CD4-positive, alpha-beta T cell treated with Interleukin-4 for 4 hours (primary cell): Measurements from ENCODE around the gene CHRM2.

Experiments
- DNase-seq: peaks from one replicate; pipeline ENCODE4 v3.0.0-alpha.2; 2020

Gene CHRM2

DNA sequence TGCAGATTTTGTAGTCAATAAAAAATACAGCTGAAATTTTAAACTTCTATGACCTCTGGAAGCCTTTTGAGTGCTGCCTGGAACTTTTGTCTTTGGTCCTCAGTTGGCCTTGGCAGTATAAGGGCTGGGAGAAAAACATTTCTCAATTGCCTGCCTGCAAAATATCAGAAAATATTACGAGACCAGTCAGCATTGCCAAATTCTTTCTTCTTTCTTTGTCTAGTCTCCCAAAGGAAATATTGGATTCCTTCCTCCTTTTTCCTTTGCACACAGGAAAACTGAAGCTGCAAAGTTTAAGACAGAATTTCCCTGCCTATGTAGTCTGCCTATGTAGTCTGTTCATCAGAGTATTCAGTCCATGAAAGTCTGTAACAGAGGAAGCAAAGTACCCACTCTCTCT lies 95.9 kb downstream of the CHRM2 start:
- no peak for DNase-seq

DNA sequence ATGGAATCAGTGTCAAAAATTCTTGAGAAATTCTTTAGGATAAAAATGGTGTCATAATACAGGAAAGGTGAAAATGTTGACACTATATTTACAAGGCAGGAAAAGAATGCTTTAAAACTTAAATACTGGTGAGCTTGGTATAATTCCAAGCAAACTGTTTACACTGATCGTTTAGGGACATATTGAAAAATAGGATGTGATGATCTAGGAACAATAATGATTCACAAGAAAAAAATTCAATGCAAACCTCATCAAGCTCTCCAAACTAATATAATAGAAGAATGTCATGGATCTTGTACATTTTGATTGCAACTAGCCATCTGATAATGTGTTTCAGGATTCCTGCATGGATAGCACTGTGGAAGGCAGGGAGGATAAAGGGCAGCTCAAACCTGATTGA lies 98.4 kb downstream of the CHRM2 start:
- DNase-seq: no peak

DNA sequence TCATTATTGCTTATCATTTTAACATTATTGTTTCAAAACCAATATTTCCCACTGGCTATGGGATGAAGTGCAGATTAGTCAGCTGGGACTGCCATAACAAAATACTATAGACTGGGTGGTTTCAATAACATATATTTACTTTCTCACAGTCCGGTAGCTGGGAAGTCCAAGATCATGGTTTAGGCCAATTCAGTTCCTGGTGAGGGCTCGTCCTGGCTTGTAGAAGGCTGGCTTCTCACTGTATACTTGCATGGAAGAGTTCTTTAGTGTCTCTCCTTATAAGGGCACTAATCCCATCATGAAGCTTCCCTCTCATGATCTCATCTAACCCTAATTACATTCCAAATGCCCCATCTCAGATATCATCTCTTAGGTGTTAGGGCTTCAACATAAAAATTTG lies 101.3 kb downstream of the CHRM2 start:
- DNase-seq: no peak

DNA sequence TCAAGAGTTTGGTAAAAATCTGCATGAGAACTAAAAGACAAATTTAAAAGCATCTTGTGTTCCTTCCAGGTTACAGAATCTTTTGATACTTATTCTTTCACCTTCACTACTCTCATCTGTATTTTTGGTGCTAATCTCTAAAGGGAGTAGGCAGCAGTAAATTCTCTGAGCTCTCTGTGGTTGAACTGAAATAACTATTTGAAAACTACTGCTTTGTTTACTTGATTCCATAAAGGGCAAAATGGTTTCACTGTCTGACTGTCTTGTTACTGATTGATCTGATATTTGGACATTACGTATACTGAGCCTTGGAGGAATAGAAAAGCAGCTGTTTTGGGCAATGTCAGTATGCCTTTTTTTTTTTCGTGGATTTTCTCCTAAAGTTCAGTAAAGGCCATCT lies 103.3 kb downstream of the CHRM2 start:
- no peak for DNase-seq

DNA sequence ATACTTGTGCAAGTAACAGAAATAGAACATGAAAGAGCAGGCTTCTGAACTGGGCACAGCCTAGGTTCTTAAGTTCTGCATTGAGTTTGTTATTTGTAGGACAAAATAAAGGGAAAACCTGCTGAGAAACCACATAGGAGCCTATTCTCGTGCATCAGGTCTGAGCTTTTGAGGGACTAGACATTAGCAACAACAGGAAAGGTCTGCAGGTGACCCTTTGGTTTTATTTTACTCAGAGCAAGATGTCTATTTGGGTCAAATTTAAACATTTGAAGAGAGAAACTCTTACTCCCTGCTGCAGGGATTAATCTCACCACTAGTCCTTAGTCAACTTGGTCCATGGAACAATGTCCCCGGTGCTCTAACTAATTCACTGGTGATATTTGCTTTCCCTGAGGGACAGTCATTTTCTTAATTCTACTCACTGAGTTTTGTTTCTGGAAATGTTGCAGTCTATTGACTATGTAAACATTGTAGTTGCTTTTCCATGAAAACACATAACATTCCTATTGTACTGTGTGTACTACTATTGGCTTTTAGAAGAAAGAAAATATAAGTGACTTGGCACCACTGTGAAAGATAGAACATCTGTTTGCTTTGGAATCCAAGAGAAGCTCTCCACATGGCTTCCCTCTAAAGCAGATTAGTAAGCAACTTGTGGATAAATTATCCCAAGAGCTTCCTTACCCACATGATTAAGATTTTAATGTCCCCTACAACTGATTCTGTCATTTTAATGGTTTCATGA lies 108.2 kb downstream of the CHRM2 start:
- no peak for DNase-seq

DNA sequence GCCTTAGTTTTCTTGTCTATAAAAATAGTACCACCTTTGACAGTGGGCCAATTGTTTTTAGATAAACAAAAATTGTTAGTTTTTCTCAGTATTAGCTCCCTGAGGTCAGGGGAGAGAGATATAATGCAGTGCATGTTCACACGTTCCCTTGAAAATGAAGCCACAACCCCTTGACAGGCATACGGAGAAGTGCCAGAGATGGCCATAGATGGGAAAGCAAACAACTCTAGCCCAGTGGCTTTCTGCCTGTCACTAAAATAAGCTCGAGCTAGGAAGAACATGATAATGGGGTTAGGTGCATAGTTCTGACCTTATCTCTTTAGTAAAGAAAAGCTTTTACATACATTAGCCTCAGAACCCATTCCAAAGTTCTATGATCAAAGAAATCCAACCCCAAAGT lies 124.9 kb downstream of the CHRM2 start:
- no peak for DNase-seq

DNA sequence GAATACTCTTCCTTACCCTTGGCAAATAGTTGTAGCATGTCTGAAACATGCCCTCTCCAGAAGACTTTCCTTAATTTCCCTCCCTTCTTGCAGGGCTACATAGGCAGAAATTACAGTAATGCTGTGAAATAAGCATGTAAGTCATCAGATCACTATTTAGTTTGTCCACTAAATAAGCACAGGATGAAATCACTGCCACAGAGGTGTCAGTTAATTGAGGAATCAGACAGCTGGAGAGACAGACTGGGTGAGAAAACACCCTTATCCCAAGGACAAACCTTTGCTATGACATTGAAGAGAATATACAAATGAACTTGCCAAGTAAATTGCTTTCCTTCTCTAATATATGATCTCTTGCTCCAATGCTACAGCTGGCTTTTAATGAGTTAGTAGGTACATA lies 129.3 kb downstream of the CHRM2 start:
- no peak for DNase-seq

DNA sequence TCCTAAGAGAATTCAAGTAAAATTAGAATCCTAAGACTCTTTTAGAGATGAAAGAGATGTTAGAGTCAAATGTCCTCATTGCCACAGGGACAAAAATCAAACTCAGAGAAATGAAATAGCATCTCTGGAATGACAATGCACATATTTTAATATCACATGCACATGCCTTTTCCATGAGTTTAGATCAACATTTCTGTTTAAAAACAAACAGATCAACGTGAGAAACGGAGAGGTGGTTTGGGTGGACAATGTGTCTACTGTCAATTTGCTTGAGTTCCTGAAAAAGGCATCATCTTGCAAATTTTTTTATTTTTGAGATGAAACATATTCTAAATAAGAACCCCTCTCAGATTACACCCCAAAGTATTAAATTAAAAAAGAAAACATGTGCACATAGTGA lies 130.0 kb downstream of the CHRM2 start:
- no peak for DNase-seq

DNA sequence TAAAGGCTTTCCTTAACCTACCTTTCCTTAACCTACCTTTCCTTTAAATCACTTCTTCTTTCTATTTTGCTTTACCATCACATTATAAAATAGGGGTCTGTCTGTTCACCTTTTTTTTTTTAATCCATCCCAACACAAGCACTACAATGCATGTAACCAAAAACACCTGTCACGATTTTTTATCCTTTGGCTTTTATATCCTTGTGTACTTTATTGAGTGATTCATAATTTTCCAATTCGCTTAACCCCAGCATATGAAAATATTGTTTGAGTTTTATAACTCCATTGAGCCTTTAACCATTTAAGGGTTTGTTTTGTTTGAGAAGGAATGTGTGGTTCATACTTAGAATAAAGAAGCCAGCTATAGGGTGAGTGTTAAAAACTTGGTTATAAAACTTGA lies 132.2 kb downstream of the CHRM2 start:
- DNase-seq: no peak

DNA sequence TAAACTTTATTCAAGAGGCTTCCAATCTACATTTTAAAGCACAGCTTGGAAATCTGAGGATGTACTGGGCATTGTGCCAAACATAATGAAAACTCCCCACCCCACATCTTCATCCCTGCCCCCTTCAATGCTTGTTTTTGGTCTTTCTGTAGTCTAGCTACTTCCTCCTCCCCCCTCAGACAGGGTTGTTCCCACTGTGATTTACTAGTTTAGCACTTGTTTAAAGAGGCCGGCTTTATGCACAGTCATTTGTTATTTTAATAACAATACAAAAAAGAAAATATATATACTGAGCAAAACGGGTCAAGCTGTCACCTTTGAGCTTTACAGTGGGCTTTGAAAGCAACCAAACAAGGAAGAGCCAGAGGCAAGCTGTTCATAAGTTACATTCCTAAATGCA lies 132.6 kb downstream of the CHRM2 start:
- no peak for DNase-seq

DNA sequence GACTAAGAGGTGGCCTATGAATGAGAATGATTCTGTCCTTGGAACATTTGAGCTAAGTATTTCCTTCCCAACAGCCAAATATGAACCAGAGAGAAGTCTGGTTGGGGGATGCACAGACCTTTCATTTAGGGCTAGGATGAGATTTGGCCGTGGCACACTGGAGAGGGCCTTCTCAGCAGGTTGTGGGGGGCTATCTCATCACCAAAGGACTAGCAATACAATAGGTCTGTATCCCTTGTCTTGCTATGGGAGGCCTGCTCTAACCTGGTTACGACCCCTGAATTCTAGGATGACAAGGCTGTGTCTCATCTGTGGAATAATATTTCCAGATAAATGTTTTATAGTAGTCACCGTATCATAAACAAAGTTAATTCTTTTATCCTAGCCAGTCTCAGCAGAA lies 133.0 kb downstream of the CHRM2 start:
- no peak for DNase-seq

DNA sequence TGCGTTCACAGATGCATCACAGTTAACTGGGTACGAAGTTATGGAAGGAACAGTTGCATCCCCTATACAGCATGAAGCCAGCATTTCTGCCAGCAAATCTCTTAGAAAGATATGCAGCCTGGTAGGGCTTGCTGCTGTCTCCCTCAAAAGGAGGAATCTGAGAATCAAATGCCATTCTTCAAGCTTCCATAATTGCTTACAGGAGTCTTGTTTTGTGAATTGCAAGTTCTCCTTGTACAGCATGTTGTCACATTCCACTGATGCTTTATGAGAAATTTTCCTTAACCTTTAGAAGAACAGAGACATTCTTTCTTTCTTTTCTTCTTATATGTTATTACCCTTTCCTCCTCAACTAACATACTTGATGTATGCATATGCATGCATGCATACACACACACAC lies 134.6 kb downstream of the CHRM2 start:
- DNase-seq: no peak

DNA sequence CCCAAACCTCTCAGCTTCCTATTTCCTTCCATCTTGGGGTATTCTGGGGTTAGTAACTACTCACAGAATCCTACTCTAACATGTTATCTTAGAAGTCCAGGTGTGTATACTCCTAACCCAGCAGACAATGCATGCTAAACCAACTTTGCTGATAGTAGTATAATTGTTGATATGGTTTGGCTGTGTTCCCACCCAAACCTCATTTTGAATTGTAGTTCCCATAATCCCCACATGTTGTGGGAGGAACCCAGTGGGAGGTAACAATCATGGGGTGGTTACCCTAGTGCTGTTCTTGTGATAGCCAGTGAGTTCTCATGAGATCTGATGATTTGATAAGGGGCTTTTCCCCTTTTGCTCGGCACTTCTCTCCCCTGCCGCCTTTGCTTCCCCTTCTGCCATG lies 135.1 kb downstream of the CHRM2 start:
- no peak for DNase-seq

DNA sequence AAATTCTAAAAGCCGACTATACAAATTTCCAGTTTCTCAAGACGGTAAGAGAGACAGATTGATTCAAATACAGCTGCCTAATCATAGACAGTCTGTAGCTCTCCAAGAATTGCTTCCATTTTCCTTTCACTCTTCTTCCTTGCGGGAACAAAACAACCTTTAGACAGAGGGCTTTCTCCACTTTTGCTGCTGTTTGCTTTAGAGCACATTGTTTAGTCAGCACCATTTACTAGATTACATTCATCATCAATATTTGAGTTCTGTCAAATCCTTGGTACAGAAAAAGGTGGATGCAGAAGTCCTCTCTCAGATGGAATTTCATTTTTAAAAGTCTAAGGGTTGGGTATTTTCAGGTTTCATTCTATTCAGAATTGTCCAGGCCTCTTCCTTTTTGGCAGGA lies 137.4 kb downstream of the CHRM2 start:
- no peak for DNase-seq

DNA sequence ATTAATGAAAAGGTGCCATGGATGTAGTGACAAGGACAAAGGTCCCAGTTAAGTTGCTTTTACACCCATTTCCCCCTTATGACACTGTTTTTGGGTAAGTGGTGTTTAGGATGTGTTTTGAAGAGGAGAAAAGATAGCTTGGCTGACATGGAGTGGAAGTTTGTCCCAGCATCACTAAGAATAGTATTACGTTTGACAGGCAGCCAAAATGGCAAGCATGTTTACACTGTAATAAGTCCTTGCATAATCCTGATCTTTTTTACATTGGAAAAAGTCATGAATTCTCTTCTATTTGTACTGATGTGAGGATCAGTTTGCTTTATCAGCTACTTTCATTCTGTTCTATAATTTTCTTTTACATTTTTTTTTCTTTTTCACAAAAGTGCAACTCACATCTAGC lies 137.8 kb downstream of the CHRM2 start:
- no peak for DNase-seq

DNA sequence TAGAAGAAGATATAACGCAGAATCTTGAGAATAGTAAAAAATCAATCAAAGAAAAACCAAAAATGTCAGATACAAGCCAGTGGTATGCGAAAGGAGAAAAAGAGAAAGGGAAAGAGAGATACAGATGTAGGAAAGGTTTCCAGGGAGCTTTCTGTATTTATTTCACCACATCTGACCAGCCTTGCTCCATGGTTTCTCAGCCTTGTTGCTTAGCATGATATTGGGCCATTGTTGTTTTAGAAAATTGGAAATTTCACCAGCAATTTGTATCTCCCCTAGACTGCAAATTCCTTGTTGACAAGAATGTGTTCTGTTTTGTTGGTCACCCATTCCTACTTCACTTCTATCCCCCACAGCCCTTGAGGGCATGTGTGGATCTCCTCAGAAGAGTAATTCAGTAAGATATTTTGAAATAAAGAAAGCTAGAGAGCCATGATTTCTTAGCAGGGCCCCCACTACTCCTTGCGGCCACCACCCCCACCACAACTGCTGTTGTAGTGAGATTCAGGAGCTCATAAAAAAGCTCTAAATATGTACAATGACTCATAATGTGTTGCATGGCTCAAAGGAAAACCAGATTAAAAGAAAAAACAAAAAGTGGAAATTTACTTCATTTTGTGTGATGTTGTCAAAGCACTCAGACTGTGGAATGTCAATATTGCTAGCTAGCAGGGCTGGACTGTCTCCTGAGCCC lies 138.7 kb downstream of the CHRM2 start:
- DNase-seq: no peak

DNA sequence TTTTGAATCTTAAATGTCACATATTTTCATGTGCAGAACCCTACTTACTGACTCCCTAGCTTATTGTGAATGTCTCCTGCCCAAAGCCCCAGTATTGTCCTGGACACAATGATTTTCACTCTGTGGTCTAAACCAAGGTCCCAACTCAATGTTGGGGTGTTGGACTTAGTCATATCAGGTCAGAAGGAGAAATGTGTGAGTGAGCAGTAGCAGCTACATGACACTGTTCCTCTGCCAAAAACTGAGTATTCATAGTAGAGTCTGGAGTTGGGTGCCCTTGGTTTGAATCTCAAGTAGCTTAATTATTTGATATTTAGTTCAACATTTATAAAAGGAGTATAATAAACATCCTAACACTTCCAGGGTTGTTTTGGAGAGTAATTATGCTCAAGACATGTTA lies 141.0 kb downstream of the CHRM2 start:
- no peak for DNase-seq

DNA sequence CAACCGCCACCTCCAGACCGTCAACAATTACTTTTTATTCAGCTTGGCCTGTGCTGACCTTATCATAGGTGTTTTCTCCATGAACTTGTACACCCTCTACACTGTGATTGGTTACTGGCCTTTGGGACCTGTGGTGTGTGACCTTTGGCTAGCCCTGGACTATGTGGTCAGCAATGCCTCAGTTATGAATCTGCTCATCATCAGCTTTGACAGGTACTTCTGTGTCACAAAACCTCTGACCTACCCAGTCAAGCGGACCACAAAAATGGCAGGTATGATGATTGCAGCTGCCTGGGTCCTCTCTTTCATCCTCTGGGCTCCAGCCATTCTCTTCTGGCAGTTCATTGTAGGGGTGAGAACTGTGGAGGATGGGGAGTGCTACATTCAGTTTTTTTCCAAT lies 146.6 kb downstream of the CHRM2 start:
- no peak for DNase-seq

DNA sequence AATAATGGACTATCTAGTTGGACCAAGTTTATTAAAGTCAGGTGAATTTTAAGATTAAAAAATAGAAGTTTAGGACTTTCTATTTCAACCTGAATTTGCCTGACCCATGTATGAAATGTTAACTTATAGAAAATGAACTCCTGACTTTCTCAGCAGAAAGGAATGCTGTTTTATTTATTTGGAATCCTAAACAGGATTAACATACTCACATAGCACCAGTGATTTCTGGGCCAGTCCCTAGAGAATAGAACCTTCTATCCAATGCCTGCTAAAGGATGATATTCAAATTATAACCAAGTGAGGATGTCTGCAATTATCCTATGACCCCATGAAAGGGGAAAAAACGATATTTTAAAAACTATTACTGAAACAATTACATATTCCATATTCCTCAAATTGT lies 148.8 kb downstream of the CHRM2 start:
- DNase-seq: no peak

DNA sequence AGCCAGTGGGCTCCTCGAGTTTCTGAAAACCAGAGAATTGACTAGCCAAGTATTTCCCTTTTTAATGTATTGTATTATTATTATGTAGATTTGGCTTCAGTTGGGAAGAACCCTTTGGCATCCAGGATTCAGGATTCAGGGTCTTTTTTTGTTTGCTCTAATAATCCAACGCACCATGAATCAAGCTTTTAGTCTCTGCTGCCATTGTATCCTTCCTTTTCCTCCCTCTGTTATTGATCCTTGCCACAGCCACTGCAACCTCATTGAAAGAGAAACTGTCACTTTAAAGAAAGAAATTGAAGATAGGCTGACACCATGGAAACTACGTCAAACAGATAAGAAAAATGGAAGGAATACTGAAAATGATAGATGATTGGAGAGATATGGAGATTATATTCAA lies 150.0 kb downstream of the CHRM2 start:
- no peak for DNase-seq

DNA sequence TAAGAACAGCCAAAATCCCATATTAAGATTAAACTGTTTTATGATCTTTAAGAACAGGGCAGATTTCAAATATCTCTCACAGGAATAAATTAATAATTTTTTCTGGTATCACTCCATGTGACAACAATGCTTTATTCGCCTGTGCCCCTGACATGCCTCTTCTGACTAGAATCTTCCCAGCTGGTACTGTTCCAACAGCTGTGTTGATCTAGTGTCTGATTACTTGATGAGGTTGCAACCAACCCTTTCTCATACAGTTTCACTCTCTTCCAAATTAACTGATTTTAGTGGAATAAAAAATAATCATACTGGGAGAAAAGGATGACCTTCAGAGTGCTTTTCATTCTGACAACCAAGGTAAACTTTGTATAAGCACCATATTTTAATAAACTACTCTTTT lies 151.9 kb downstream of the CHRM2 start:
- DNase-seq: no peak

DNA sequence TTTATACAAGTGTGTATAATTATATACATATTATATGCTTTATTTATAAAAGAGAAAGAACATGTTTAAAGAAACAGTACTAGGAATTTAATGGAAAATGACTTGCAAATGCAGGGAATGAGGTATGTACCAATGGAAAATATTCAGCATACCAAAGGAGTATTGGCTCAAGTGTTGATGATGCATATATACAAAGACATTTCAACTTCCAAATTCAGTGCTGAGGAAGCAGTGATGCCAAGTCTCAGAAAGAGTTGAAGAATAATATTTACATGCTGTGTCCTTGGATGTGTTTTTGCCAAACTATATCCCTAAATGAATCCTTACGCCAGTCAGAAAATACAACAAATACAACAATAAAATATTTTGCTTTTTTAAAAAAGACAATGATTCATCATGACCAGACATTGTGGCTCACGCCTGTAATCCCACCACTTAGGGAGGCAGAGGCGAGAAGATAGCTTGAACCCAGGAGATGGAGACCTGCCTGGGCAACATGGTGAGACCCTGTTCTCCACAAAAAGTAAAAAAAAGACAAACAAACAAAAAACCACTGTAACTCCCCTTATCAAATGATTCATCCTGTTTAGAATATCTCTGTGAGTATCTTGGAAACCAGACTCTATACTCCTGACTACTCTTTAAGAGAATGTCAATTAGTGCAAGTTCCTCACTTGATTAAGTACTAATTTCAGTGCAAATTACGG lies 157.2 kb downstream of the CHRM2 start:
- no peak for DNase-seq

DNA sequence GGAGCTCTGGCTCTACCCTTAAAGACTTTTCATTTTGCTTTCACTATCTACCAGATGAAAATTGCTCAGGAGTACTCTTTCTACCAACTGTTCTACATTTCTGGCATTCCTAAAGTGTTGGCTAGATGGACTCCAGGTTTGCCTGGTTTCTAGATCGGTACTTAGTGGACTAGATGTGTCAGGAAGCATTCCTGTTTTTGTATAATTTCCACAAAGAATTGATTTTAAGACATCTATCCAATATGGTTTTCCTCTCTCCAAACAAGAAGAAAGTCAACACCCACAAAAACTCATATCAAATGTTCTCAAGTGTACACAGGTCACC lies 157.7 kb downstream of the CHRM2 start:
- no peak for DNase-seq

DNA sequence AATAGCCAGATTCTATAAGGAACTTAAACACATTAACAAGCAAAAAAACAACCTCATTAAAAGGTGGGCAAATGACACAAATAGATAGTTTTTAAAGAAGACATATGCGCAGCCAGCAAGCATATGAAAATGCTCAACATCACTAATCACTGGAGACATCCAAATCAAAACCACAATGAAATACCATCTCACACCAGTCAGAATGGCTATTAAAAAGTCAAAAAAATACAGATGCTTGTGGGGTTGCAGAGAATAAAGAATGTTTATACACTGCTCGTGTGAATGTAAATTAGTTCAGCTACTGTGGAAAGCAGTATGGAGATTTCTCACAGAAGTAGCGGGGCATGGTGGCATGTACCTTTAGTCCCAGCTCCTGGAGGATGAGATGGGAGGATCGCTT lies 164.0 kb downstream of the CHRM2 start:
- no peak for DNase-seq

DNA sequence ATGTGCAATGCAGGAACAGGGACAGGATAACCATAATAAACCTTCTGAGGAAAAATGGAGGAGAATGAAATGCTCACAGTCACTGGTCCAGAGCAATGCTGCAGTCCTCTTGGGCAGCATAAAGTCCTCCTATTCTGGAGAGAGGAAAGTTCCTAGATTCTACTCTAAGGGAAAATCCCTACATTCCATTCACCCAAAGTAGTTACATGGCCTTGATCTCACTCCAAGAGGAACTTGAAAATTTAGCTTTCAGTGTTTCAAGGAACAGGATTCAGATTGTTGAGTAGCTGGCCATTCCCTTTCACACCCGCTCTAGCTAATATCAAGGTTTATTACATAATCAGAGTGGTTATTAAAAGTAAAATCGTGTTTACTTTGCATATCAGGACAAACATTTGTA lies 168.3 kb downstream of the CHRM2 start:
- no peak for DNase-seq
